CD8-positive, alpha-beta memory T cell (primary cell): Measurements from ENCODE around the gene ADGRG7. TPM values are rescaled to one million over a fixed set of nuclear protein-coding genes. Genes with fewer than 3 reads are reported as not detected.
"Not testable (repeated sequence)": the region's sequence is repeated elsewhere in the genome, so short reads cannot be mapped to it uniquely, and the experiment has no call there.

Experiments used
- CTCF ChIA-PET: fragments of 350-600 bp; sonication (Branson Sonifier 250); formaldehyde crosslinking; loops from one replicate; lab custom pipeline; 2021; ENCODE audit warnings: antibody characterized with exemption; lab: Charles Lee
- POLR2A ChIA-PET: fragments of 350-600 bp; sonication (Branson Sonifier 250); formaldehyde crosslinking; loops from one replicate; lab custom pipeline; 2021; ENCODE audit warnings: antibody characterized with exemption; lab: Charles Lee
- DNase-seq, 5 donors: peaks; one replicate each; pipeline versions ENCODE4 v3.0.0 to v3.0.0-alpha.2; 2020 to 2022; ENCODE audit warnings: mixed read lengths in 1 of 5
- H3K27ac ChIP-seq: one replicate; pipeline ENCODE4 v1.7.0; 2013; ENCODE audit warnings: low read depth, mild to moderate bottlenecking, low read length, moderate library complexity
- H3K27me3 ChIP-seq: 2 replicates; pipeline ENCODE4 v1.7.0; 2013; ENCODE audit warnings: low read length, mild to moderate bottlenecking; ENCODE audit not compliant: insufficient read depth, poor library complexity, severe bottlenecking
- H3K36me3 ChIP-seq: 2 replicates; pipeline ENCODE4 v1.7.0; 2013; ENCODE audit warnings: mild to moderate bottlenecking, low read length, moderate library complexity; ENCODE audit not compliant: insufficient read depth
- H3K4me1 ChIP-seq: 2 replicates; pipeline ENCODE4 v1.7.0; 2013; ENCODE audit warnings: mild to moderate bottlenecking, low read length, moderate library complexity; ENCODE audit not compliant: insufficient read depth
- H3K4me3 ChIP-seq: 2 replicates; pipeline ENCODE4 v1.7.0; 2013; ENCODE audit warnings: mild to moderate bottlenecking, low read length
- H3K9me3 ChIP-seq: 2 replicates; pipeline ENCODE4 v1.7.0; 2013; ENCODE audit warnings: mild to moderate bottlenecking, low read length
- H3K27ac Mint-ChIP-seq, 8 donors: one replicate each; pipeline ENCODE4 v1.8.0; 2020 to 2021; ENCODE audit warnings: mixed read lengths in 8 of 8, mild to moderate bottlenecking in 6 of 8, inconsistent platforms in 3 of 8, moderate library complexity in 3 of 8
- H3K27me3 Mint-ChIP-seq, 2 donors: one replicate each; pipeline ENCODE4 v1.8.0; 2020 to 2021; ENCODE audit warnings: mixed read lengths in 2 of 2, mild to moderate bottlenecking in 1 of 2, moderate library complexity in 1 of 2
- H3K36me3 Mint-ChIP-seq, 3 donors: one replicate each; pipeline ENCODE4 v1.8.0; 2020 to 2021; ENCODE audit warnings: mixed read lengths in 3 of 3, inconsistent platforms in 1 of 3, mild to moderate bottlenecking in 1 of 3
- H3K4me1 Mint-ChIP-seq, 3 donors: one replicate each; pipeline ENCODE4 v1.8.0; 2020 to 2021; ENCODE audit warnings: mixed read lengths in 3 of 3, inconsistent platforms in 1 of 3, mild to moderate bottlenecking in 1 of 3
- H3K4me3 Mint-ChIP-seq, 7 donors: one replicate each; pipeline ENCODE4 v1.8.0; 2020 to 2021; ENCODE audit warnings: mixed read lengths in 7 of 7, mild to moderate bottlenecking in 6 of 7, moderate library complexity in 4 of 7, inconsistent platforms in 2 of 7
- H3K9me3 Mint-ChIP-seq, 5 donors: one replicate each; pipeline ENCODE4 v1.8.0; 2020 to 2022; ENCODE audit warnings: mixed read lengths in 5 of 5, mild to moderate bottlenecking in 3 of 5, moderate library complexity in 2 of 5, inconsistent platforms in 1 of 5
- polyA plus RNA-seq: library from polyadenylated mRNA; unstranded; fragments of 300-500 nt; fragmentation: Illumina TruSeq; gene quantifications from one replicate; pipeline ENCODE4 v1.2.3, GENCODE V29; 2021
- total RNA-seq, 2 experiments: library from RNA; stranded (reverse); gene quantifications; one replicate each; pipeline ENCODE4 v1.2.3, GENCODE V29; 2021

ADGRG7 gene
- total and polyA plus RNA-seq, 3 experiments from 2014 or later: not detected

GRCh38 chr3:100661294-100661693 is 51.9 kb downstream of the ADGRG7 start:
- H3K4me1 Mint-ChIP-seq: peaks cover 9 to 22% (median 17%) of the 10 kb centered on the region in 3 donors
- POLR2A ChIA-PET, H3K27ac ChIP-seq, H3K27me3 ChIP-seq, H3K4me1 ChIP-seq, H3K4me3 Mint-ChIP-seq, CTCF ChIA-PET, H3K27ac Mint-ChIP-seq, H3K9me3 Mint-ChIP-seq, H3K4me3 ChIP-seq, DNase-seq, H3K9me3 ChIP-seq, H3K36me3 ChIP-seq, H3K36me3 Mint-ChIP-seq: not testable (repeated sequence)
- peaks cover 0 to 19% of the 10 kb centered on the region in 2 donors for H3K27me3 Mint-ChIP-seq

DNA sequence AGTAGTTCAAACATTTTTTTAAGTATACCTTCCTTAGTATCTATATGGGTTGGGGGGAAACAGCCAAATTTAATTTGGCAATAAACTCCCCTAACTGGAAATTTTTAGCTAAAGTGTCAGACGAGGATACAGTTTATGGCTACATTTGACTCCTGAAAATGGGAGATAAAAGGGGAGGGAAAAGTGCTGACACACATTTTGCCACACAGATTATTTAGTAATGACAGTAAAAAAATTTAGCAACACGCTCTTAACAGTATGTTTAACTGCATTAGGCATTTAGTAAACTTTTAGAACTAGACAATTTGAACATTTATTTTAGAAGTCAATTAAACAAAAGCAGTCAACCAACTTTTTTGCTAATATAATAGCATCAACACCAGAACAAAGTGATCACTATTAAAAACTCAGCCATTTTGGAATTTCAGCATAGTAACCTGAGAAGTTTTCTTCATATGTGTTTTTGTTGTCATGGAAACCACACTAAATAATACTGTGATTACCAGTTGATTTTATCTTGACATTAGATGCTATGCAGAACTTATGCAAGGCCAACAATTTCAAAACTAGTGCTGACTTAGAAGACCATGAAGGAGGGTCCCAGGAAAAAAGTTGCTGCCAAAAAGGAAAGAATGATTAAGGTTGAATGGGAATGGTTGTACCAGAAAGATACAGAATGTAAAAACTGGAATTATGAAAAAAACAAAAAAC is 52.9 kb downstream of the ADGRG7 start:
- Histone ChIP-seq H3K36me3 (no peaks in the 10 kb centered on the region), H3K9me3 (no peaks in the 10 kb centered on the region), H3K4me1 (peaks cover 8% of the 10 kb centered on the region), H3K4me3 (no peak overlapping the region), H3K27ac (no peak overlapping the region), H3K27me3 (no peaks in the 10 kb centered on the region)
- DNase-seq: no peak
- peaks cover 0 to 19% of the 10 kb centered on the region in 2 donors for H3K27me3 Mint-ChIP-seq
- H3K4me3 Mint-ChIP-seq: no peak overlapping the region
- peak overlapping the region in 1 of 8 donors; percentile 80 for H3K27ac Mint-ChIP-seq
- H3K4me1 Mint-ChIP-seq: peaks cover 9 to 22% (median 17%) of the 10 kb centered on the region in 3 donors
- peaks cover 0 to 2% (median 0%) of the 10 kb centered on the region in 5 donors for H3K9me3 Mint-ChIP-seq
- H3K36me3 Mint-ChIP-seq: peaks cover 0 to 8% (median 0%) of the 10 kb centered on the region in 3 donors
- ChIA-PET POLR2A (no interaction called here), CTCF (no interaction called here)

- H3K4me1 ChIP-seq: peaks cover 8% of the 10 kb centered on the region
- Mint-ChIP-seq H3K4me1 (peaks cover 9 to 22% (median 17%) of the 10 kb centered on the region in 3 donors), H3K4me3 (peak overlapping the region in 6 of 7 donors; percentile 4 to 63 (median 52)), H3K27me3 (peaks cover 4% of the 10 kb centered on the region in 2 donors), H3K36me3 (peaks cover 0 to 3% (median 0%) of the 10 kb centered on the region in 3 donors), H3K27ac (peak overlapping the region in 5 of 8 donors; percentile 25 to 42 (median 34)), H3K9me3 (peaks cover 0 to 6% (median 5%) of the 10 kb centered on the region in 5 donors)
- DNase-seq: no peak
- H3K27me3 ChIP-seq: no peaks in the 10 kb centered on the region
- no peaks in the 10 kb centered on the region for H3K36me3 ChIP-seq
- H3K4me3 ChIP-seq: no peak overlapping the region
- CTCF ChIA-PET: no interaction called here
- POLR2A ChIA-PET: no interaction called here
- H3K9me3 ChIP-seq: no peaks in the 10 kb centered on the region
- H3K27ac ChIP-seq: no peak overlapping the region
Observed at GRCh38 chr3:100665230-100665629, 55.8 kb downstream of the ADGRG7 start.

DNA sequence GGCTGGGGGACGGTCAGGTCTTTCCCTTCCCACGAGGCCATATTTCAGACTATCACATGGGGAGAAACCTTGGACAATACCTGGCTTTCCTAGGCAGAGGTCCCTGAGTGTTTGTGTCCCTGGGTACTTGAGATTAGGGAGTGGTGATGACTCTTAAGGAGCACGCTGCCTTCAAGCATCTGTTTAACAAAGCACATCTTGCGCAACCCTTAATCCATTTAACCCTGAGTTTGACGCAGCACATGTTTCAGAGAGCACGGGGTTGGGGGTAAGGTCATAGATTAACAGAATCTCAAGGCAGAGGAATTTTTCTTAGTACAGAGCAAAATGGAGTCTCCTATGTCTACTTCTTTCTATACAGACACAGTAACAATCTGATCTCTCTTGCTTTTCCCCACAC is 57.3 kb downstream of the ADGRG7 start:
- H3K4me1 ChIP-seq, H3K27me3 Mint-ChIP-seq, H3K36me3 ChIP-seq, H3K4me3 Mint-ChIP-seq, H3K9me3 ChIP-seq, CTCF ChIA-PET, H3K27ac ChIP-seq, H3K4me3 ChIP-seq, DNase-seq, H3K36me3 Mint-ChIP-seq, H3K27ac Mint-ChIP-seq, POLR2A ChIA-PET, H3K27me3 ChIP-seq: not testable (repeated sequence)
- Mint-ChIP-seq H3K9me3 (peaks cover 0 to 19% (median 18%) of the 10 kb centered on the region in 5 donors), H3K4me1 (peaks cover 9 to 22% (median 17%) of the 10 kb centered on the region in 3 donors)

GRCh38 chr3:100667316-100667715 is 57.9 kb downstream of the ADGRG7 start:
- H3K36me3 ChIP-seq, H3K27ac Mint-ChIP-seq, POLR2A ChIA-PET, H3K27me3 ChIP-seq, H3K9me3 ChIP-seq, H3K4me3 ChIP-seq, H3K36me3 Mint-ChIP-seq, CTCF ChIA-PET, DNase-seq, H3K27ac ChIP-seq, H3K4me1 ChIP-seq, H3K27me3 Mint-ChIP-seq, H3K4me3 Mint-ChIP-seq: not testable (repeated sequence)
- Mint-ChIP-seq H3K9me3 (peaks cover 0 to 20% (median 18%) of the 10 kb centered on the region in 5 donors), H3K4me1 (peaks cover 9 to 18% (median 17%) of the 10 kb centered on the region in 3 donors)

GRCh38 chr3:100670995-100671394 is 61.6 kb downstream of the ADGRG7 start:
- H3K27me3 Mint-ChIP-seq, DNase-seq, H3K9me3 ChIP-seq, POLR2A ChIA-PET, H3K36me3 ChIP-seq, H3K27me3 ChIP-seq, H3K27ac Mint-ChIP-seq, H3K4me1 Mint-ChIP-seq, H3K4me3 ChIP-seq, H3K27ac ChIP-seq, CTCF ChIA-PET, H3K4me1 ChIP-seq, H3K4me3 Mint-ChIP-seq, H3K36me3 Mint-ChIP-seq: not testable (repeated sequence)
- peaks cover 0 to 22% (median 18%) of the 10 kb centered on the region in 5 donors for H3K9me3 Mint-ChIP-seq

DNA sequence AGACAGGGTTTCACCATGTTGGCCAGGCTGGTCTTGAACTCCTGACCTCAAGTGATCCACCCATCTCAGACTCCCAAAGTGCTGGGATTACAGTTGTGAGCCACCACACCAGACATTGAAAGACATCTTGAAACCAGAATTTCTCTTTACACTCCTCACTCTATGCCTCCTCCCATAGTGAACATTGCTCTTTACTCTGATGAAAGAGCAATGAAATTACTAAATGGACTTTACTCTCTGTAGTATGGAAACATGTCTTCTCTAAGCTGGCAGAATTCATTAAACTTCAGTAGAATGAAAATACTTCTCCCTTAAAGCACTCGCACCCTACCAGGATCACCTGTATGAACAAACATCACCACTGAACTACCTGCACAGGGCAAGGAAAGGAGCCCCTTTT is 72.1 kb downstream of the ADGRG7 start:
- Histone ChIP-seq H3K27me3 (no peaks in the 10 kb centered on the region), H3K9me3 (no peaks in the 10 kb centered on the region), H3K4me3 (no peak overlapping the region), H3K4me1 (no peaks in the 10 kb centered on the region), H3K36me3 (no peaks in the 10 kb centered on the region), H3K27ac (no peak overlapping the region)
- Mint-ChIP-seq H3K27me3 (peaks cover 2 to 15% of the 10 kb centered on the region in 2 donors), H3K27ac (peak overlapping the region in 1 of 8 donors; percentile 2), H3K4me3 (no peak overlapping the region), H3K36me3 (peaks cover 0 to 2% (median 0%) of the 10 kb centered on the region in 3 donors), H3K4me1 (no peaks in the 10 kb centered on the region), H3K9me3 (peaks cover 0 to 7% (median 0%) of the 10 kb centered on the region in 5 donors)
- no peak for DNase-seq
- CTCF ChIA-PET: no interaction called here
- POLR2A ChIA-PET: no interaction called here

DNA sequence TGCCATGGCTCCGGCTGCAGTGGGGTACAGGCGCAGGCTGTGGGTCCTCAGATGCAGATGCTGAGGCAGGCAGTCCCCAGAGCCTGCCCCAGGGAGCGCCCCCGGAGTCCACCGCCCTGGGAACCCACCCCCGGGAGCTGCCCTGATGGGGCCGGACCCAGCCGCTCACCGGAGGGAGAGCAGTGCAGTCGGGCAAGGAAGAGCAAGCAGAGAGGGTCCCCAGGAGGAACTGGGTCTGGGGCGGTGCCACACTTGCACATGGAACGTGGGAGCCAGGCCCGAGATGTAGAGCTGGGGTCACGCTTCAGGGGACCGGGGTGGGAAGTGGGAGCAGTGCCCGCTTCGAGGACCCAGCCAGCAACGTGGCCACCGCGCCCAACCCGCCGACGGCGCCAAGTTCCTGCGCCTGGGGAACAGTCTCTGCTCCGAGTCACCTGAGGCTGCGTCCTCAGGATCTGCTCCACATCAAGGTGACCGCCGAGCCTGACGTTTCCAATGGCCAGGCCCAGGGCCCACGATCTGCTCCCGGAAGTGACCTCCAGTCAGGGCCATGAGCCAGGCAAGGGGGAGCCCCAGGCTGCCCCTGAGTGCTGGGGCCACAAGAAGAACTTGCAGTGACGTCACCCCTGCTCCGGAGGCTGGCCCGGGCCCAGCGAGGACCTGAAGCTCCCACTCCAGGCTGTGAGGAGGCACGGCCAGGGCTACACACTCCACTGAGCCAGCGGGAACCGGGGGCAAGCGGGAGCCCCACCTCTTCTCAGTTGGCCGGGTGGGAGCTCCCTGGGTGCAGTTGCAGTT is 72.9 kb downstream of the ADGRG7 start:
- no peak overlapping the region for H3K4me3 Mint-ChIP-seq
- Histone ChIP-seq H3K36me3 (no peaks in the 10 kb centered on the region), H3K27ac (no peak overlapping the region), H3K9me3 (no peaks in the 10 kb centered on the region), H3K4me3 (no peak overlapping the region), H3K4me1 (no peaks in the 10 kb centered on the region), H3K27me3 (no peaks in the 10 kb centered on the region)
- H3K27me3 Mint-ChIP-seq: peaks cover 2 to 15% of the 10 kb centered on the region in 2 donors
- H3K9me3 Mint-ChIP-seq: peaks cover 0 to 7% (median 5%) of the 10 kb centered on the region in 5 donors
- no peaks in the 10 kb centered on the region for H3K4me1 Mint-ChIP-seq
- ChIA-PET POLR2A (no interaction called here), CTCF (no interaction called here)
- peaks cover 0 to 2% (median 0%) of the 10 kb centered on the region in 3 donors for H3K36me3 Mint-ChIP-seq
- DNase-seq: no peak
- H3K27ac Mint-ChIP-seq: no peak overlapping the region
